GM19043 (cell line): ENCODE data around the gene FAM168B.
"Not testable (repeated sequence)": the region's sequence is repeated elsewhere in the genome, so short reads cannot be mapped to it uniquely, and the experiment has no call there.

Experiments
- ATAC-seq: cut with Tn5 transposase; IDR thresholded peaks from one replicate; pipeline ENCODE4 v1.9.1; 2021; ENCODE audit warnings: low read depth; ENCODE audit not compliant: unreplicated experiment

The FAM168B gene

GRCh38 chr2:131104487-131105155, 11.4 kb upstream of the FAM168B start:
- ATAC-seq, result peak; percentile 68

- ATAC-seq, result no peak
These were observed 9.9 kb upstream of the FAM168B start for GRCh38 chr2:131103165-131103564.

- ATAC-seq, result no peak
These were observed 1.4 kb upstream of the FAM168B start for GRCh38 chr2:131094463-131095281.

GRCh38 chr2:131093696-131094462, 619 bp upstream of the FAM168B start:
- ATAC-seq, result peak; percentile 59

GRCh38 chr2:131092458-131093005, 728 bp downstream of the FAM168B start:
- no peak for ATAC-seq

GRCh38 chr2:131085646-131086045, 7.6 kb downstream of the FAM168B start:
- no peak for ATAC-seq

- no peak for ATAC-seq
These were observed 12.1 kb downstream of the FAM168B start for GRCh38 chr2:131081190-131081589.

GRCh38 chr2:131079931-131080330, 13.3 kb downstream of the FAM168B start:
- ATAC-seq, result not testable (repeated sequence)

GRCh38 chr2:131077966-131078365, 15.3 kb downstream of the FAM168B start:
- no peak for ATAC-seq

- ATAC-seq, result no peak
These were observed 15.9 kb downstream of the FAM168B start for GRCh38 chr2:131077182-131077846.

GRCh38 chr2:131076707-131077106, 16.6 kb downstream of the FAM168B start:
- no peak for ATAC-seq

GRCh38 chr2:131075578-131075977, 17.7 kb downstream of the FAM168B start:
- ATAC-seq, result not testable (repeated sequence)

GRCh38 chr2:131068172-131068571, 25.1 kb downstream of the FAM168B start:
- ATAC-seq, result not testable (repeated sequence)

- no peak for ATAC-seq
These were observed 25.7 kb downstream of the FAM168B start for GRCh38 chr2:131067465-131068125.

- no peak for ATAC-seq
These were observed 28.4 kb downstream of the FAM168B start for GRCh38 chr2:131064589-131065512.

- ATAC-seq, result no peak
These were observed 29.6 kb downstream of the FAM168B start for GRCh38 chr2:131063501-131064283.

GRCh38 chr2:131058920-131059319, 34.3 kb downstream of the FAM168B start:
- ATAC-seq, result no peak
